ENCODE data around the gene EMX1. TPM values are rescaled to one million over a fixed set of nuclear protein-coding genes. Genes with fewer than 3 reads are reported as not detected.

EMX1 gene
- total RNA-seq, 1 donor from 2014 or later: not detected

GRCh38 chr2:72965770-72966450 lies 48.6 kb downstream of the EMX1 start:
- intact Hi-C loops (cut with DNase I): no loop called here
- ATAC-seq: no peak
- DNase-seq (ENCODE audit: low spot score): no peak

- no peak for ATAC-seq
- no peak for DNase-seq (ENCODE audit: low spot score)
- intact Hi-C loops (cut with DNase I): no loop called here
These were observed 51.0 kb downstream of the EMX1 start for GRCh38 chr2:72968286-72968685.

- ATAC-seq (no peak), DNase-seq (ENCODE audit: low spot score) (no peak)
- intact Hi-C loops (cut with DNase I): no loop called here
These were observed 52.4 kb downstream of the EMX1 start for GRCh38 chr2:72969706-72970105.

GRCh38 chr2:72971036-72971435 lies 53.7 kb downstream of the EMX1 start:
- intact Hi-C loops (cut with DNase I): no loop called here
- ATAC-seq (no peak), DNase-seq (ENCODE audit: low spot score) (no peak)

GRCh38 chr2:72972352-72973136 lies 55.2 kb downstream of the EMX1 start:
- intact Hi-C loops (cut with DNase I): no loop called here

GRCh38 chr2:72973137-72973535 lies 55.8 kb downstream of the EMX1 start:
- intact Hi-C loops (cut with DNase I): no loop called here
- ATAC-seq (no peak), DNase-seq (ENCODE audit: low spot score) (no peak)

More at GRCh38 chr2:72972352-72973136, 55.2 kb downstream of the EMX1 start:
- DNase-seq (ENCODE audit: low spot score): no peak
- no peak for ATAC-seq

- ATAC-seq: peak; percentile 46
- DNase-seq (ENCODE audit: low spot score): no peak
- intact Hi-C loops (cut with DNase I): no loop called here
These were observed 56.5 kb downstream of the EMX1 start for GRCh38 chr2:72973566-72974435.

GRCh38 chr2:72974436-72974754 lies 57.1 kb downstream of the EMX1 start:
- ATAC-seq (no peak), DNase-seq (ENCODE audit: low spot score) (no peak)
- intact Hi-C loops (cut with DNase I): no loop called here

GRCh38 chr2:72975017-72975416 lies 57.7 kb downstream of the EMX1 start:
- intact Hi-C loops (cut with DNase I): no loop called here
- no peak for ATAC-seq
- no peak for DNase-seq (ENCODE audit: low spot score)

GRCh38 chr2:72979896-72980295 lies 62.6 kb downstream of the EMX1 start:
- ATAC-seq (peak; percentile 70), DNase-seq (ENCODE audit: low spot score) (no peak)
- intact Hi-C loops (cut with DNase I): no loop called here

- DNase-seq (ENCODE audit: low spot score) (no peak), ATAC-seq (no peak)
- intact Hi-C loops (cut with DNase I): no loop called here
These were observed 63.4 kb downstream of the EMX1 start for GRCh38 chr2:72980535-72981217.

GRCh38 chr2:72981536-72981935 lies 64.2 kb downstream of the EMX1 start:
- no peak for DNase-seq (ENCODE audit: low spot score)
- intact Hi-C loops (cut with DNase I): no loop called here
- ATAC-seq: no peak

- intact Hi-C loops (cut with DNase I): no loop called here
- DNase-seq (ENCODE audit: low spot score) (no peak), ATAC-seq (no peak)
These were observed 64.9 kb downstream of the EMX1 start for GRCh38 chr2:72982219-72982618.

- DNase-seq (ENCODE audit: low spot score) (no peak), ATAC-seq (no peak)
- intact Hi-C loops (cut with DNase I): no loop called here
These were observed 65.6 kb downstream of the EMX1 start for GRCh38 chr2:72982781-72983499.

GRCh38 chr2:72983500-72984161 lies 66.3 kb downstream of the EMX1 start:
- intact Hi-C loops (cut with DNase I): no loop called here
- no peak for DNase-seq (ENCODE audit: low spot score)
- no peak for ATAC-seq

- intact Hi-C loops (cut with DNase I): no loop called here
These were observed 66.9 kb downstream of the EMX1 start for GRCh38 chr2:72984172-72984671.

More at GRCh38 chr2:72984172-72984671, 66.9 kb downstream of the EMX1 start:
- ATAC-seq (no peak), DNase-seq (ENCODE audit: low spot score) (no peak)

All from sciatic nerve (tissue), 2 donors.